Vagina (tissue), 2 donors: ENCODE measurements around the gene CPN2. TPM values are rescaled to one million over a fixed set of nuclear protein-coding genes. Genes with fewer than 3 reads are reported as not detected.

Experiments used
- DNase-seq, 2 donors: peaks; one replicate each; pipeline ENCODE4 v3.0.0-alpha.2; 2017; ENCODE audit errors: extremely low spot score in 2 of 2
- H3K27ac ChIP-seq: fragments of 200-600 bp; sonication (generic); one replicate; pipeline ENCODE4 v1.5.1; 2019
- H3K27me3 ChIP-seq: fragments of 200-600 bp; sonication (generic); one replicate; pipeline ENCODE4 v1.5.1; 2019
- H3K36me3 ChIP-seq, 2 donors: fragments of 200-600 bp; sonication (generic); one replicate each; pipeline ENCODE4 v1.5.1; 2017 to 2019
- H3K4me1 ChIP-seq: fragments of 200-600 bp; sonication (generic); one replicate; pipeline ENCODE4 v1.5.1; 2019
- H3K4me3 ChIP-seq, 2 donors: fragments of 200-600 bp; sonication (generic); 1 replicate in 1 of 2; 2 replicates in 1 of 2; pipeline ENCODE4 v1.5.1; 2016 to 2019
- H3K9me3 ChIP-seq: fragments of 200-600 bp; sonication (generic); one replicate; pipeline ENCODE4 v1.5.1; 2019
- CTCF ChIP-seq, 3 experiments: fragments of 450-650 bp in 2 of 3; fragments of 200-600 bp in 1 of 3; sonication (generic) in 1 of 3; IDR thresholded peaks; one replicate each; pipeline ENCODE4 v1.5.1; 2017 to 2019; ENCODE audit warnings: antibody characterized with exemption in 3 of 3, mild to moderate bottlenecking in 2 of 3, moderate library complexity in 2 of 3
- POLR2A ChIP-seq, 2 donors: fragments of 450-650 bp; IDR thresholded peaks; one replicate each; pipeline ENCODE4 v1.6.1; 2017; ENCODE audit warnings: antibody characterized with exemption in 2 of 2, mild to moderate bottlenecking in 2 of 2, moderate library complexity in 2 of 2
- POLR2AphosphoS5 ChIP-seq, 2 donors: sonication (generic); formaldehyde crosslinking; IDR thresholded peaks; one replicate each; pipeline ENCODE4 v1.9.0; 2017; ENCODE audit warnings: antibody characterized with exemption in 2 of 2, mild to moderate bottlenecking in 2 of 2, low read depth in 1 of 2; ENCODE audit not compliant: insufficient read depth in 1 of 2
- intact Hi-C: fragments of 100-400 bp; cut with DNase I; formaldehyde crosslinking; loops from one replicate; pipeline ENCODE4 v1.15.1; 2023
- total RNA-seq: library from RNA; depleted of rRNA; stranded (reverse); fragments of >200 nt; gene quantifications from one replicate; pipeline ENCODE4 v1.2.3, GENCODE V29; 2016

Gene CPN2
- total RNA-seq, 1 donor from 2014 or later = not detected

DNA sequence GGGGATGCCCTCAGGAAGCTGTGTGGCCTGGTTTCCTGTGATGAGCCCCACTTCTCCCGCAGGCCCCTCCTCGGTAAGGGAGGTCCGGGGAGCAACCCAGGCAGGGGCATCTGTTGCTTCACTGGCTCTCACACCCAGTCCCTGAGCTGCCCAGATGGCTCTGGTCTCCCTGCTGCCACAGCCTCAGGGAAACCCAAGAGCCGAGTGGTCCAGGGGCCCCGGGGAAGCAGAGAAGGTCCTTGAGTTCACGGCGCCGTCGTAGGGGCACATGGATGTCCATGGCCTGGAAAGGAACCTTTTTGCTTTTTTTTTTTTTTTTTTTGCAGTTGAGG, 31.7 kb upstream of the CPN2 start:
- Histone ChIP-seq H3K4me1 (no peaks in the 10 kb centered on the region), H3K4me3 (no peak overlapping the region), H3K9me3 (no peaks in the 10 kb centered on the region), H3K36me3 (no peaks in the 10 kb centered on the region), H3K27me3 (no peaks in the 10 kb centered on the region), H3K27ac (no peak overlapping the region)
- intact Hi-C loops = no loop called here
- TF ChIP-seq CTCF (IDR thresholded peaks at IDR 0.05) (no peak), POLR2AphosphoS5 (IDR thresholded peaks at IDR 0.05; ENCODE audit: insufficient read depth in 1 of 2, low read depth in 1 of 2) (no peak), POLR2A (IDR thresholded peaks at IDR 0.05) (no peak)
- no peak for DNase-seq

GRCh38 chr3:194382196-194382891, 31.2 kb upstream of the CPN2 start:
- no peaks in the 10 kb centered on the region for H3K9me3 ChIP-seq
- intact Hi-C loops = no loop called here
- no peaks in the 10 kb centered on the region for H3K27me3 ChIP-seq
- no peak overlapping the region for H3K27ac ChIP-seq
- H3K4me1 ChIP-seq = no peaks in the 10 kb centered on the region
- TF ChIP-seq POLR2AphosphoS5 (IDR thresholded peaks at IDR 0.05; ENCODE audit: insufficient read depth in 1 of 2, low read depth in 1 of 2) (no peak), CTCF (IDR thresholded peaks at IDR 0.05) (no peak), POLR2A (IDR thresholded peaks at IDR 0.05) (no peak)
- no peaks in the 10 kb centered on the region for H3K36me3 ChIP-seq
- no peak overlapping the region for H3K4me3 ChIP-seq
- no peak for DNase-seq

- H3K9me3 ChIP-seq = no peaks in the 10 kb centered on the region
- no peaks in the 10 kb centered on the region for H3K4me1 ChIP-seq
- H3K36me3 ChIP-seq = no peaks in the 10 kb centered on the region
- no peaks in the 10 kb centered on the region for H3K27me3 ChIP-seq
- TF ChIP-seq POLR2A (IDR thresholded peaks at IDR 0.05) (no peak), POLR2AphosphoS5 (IDR thresholded peaks at IDR 0.05; ENCODE audit: insufficient read depth in 1 of 2, low read depth in 1 of 2) (no peak), CTCF (IDR thresholded peaks at IDR 0.05) (no peak)
- H3K4me3 ChIP-seq = no peak overlapping the region
- no peak overlapping the region for H3K27ac ChIP-seq
- DNase-seq = no peak
- intact Hi-C loops = no loop called here
These were observed 30.3 kb upstream of the CPN2 start for GRCh38 chr3:194381460-194381875.

GRCh38 chr3:194380326-194380725, 29.2 kb upstream of the CPN2 start:
- TF ChIP-seq CTCF (IDR thresholded peaks at IDR 0.05) = no peak
- no peak for TF ChIP-seq POLR2AphosphoS5 (IDR thresholded peaks at IDR 0.05; ENCODE audit: insufficient read depth in 1 of 2, low read depth in 1 of 2)
- TF ChIP-seq POLR2A (IDR thresholded peaks at IDR 0.05) = no peak
- Histone ChIP-seq H3K4me3 (no peak overlapping the region), H3K9me3 (no peaks in the 10 kb centered on the region), H3K4me1 (no peaks in the 10 kb centered on the region), H3K27ac (no peak overlapping the region), H3K36me3 (no peaks in the 10 kb centered on the region), H3K27me3 (no peaks in the 10 kb centered on the region)
- no peak for DNase-seq
- intact Hi-C loops = no loop called here

DNA sequence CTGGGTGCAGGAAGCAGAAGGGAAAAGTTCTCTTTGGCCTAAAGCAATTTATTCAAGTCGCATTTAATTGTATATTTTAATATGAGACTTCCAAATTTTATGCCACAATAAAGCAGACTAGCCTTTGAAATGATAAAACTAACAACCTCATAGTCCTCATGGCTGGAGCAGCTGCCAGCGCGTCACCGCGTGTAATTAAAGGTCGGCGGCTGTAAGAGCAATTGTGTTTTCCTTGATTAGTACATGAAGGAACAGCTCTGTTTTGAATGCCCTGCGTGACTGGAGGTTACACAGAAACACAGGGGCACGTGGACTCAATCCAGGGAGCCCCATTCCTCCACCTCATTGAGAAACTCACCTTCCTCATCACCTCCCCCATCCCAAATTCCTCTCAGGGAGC, 28.5 kb upstream of the CPN2 start:
- Histone ChIP-seq H3K36me3 (no peaks in the 10 kb centered on the region), H3K27me3 (no peaks in the 10 kb centered on the region), H3K4me1 (no peaks in the 10 kb centered on the region), H3K4me3 (no peak overlapping the region), H3K27ac (no peak overlapping the region), H3K9me3 (no peaks in the 10 kb centered on the region)
- no peak for DNase-seq
- intact Hi-C loops = no loop called here
- no peak for TF ChIP-seq POLR2AphosphoS5 (IDR thresholded peaks at IDR 0.05; ENCODE audit: insufficient read depth in 1 of 2, low read depth in 1 of 2)
- TF ChIP-seq CTCF (IDR thresholded peaks at IDR 0.05) = no peak
- no peak for TF ChIP-seq POLR2A (IDR thresholded peaks at IDR 0.05)
